NCI-H2107 (cell line): ENCODE data around the gene PHACTR4.
"Not testable (repeated sequence)": the region's sequence is repeated elsewhere in the genome, so short reads cannot be mapped to it uniquely, and the experiment has no call there.

Experiments used
- DNase-seq: peaks from one replicate; lab custom pipeline; 2025; lab: John Stamatoyannopoulos, UW

PHACTR4 gene

GRCh38 chr1:28525002-28525642, 155.6 kb downstream of the PHACTR4 start:
- DNase-seq: not testable (repeated sequence)

- DNase-seq: no peak
Observed at GRCh38 chr1:28526886-28527285, 157.3 kb downstream of the PHACTR4 start.

- no peak for DNase-seq
Observed at GRCh38 chr1:28530456-28530855, 160.9 kb downstream of the PHACTR4 start.

- DNase-seq: no peak
Observed at GRCh38 chr1:28534671-28535070, 165.1 kb downstream of the PHACTR4 start.

- no peak for DNase-seq
Observed at GRCh38 chr1:28535180-28535579, 165.6 kb downstream of the PHACTR4 start.

- no peak for DNase-seq
Observed at GRCh38 chr1:28537457-28538199, 168.1 kb downstream of the PHACTR4 start.

GRCh38 chr1:28538286-28538685, 168.7 kb downstream of the PHACTR4 start:
- no peak for DNase-seq

GRCh38 chr1:28540651-28541050, 171.1 kb downstream of the PHACTR4 start:
- no peak for DNase-seq

GRCh38 chr1:28541414-28542015, 172.0 kb downstream of the PHACTR4 start:
- not testable (repeated sequence) for DNase-seq

GRCh38 chr1:28545246-28545628, 175.7 kb downstream of the PHACTR4 start:
- no peak for DNase-seq

- no peak for DNase-seq
Observed at GRCh38 chr1:28548318-28548717, 178.8 kb downstream of the PHACTR4 start.
